ENCODE results near the gene FN1. TPM values are rescaled to one million over a fixed set of nuclear protein-coding genes. Genes with fewer than 3 reads are reported as not detected.

FN1 gene
- total and polyA plus RNA-seq, 2 of the 8 experiments (the other 6 are each of a cell fraction or from before 2014, with no cell fraction given) = 42.9 to 109 TPM

DNA sequence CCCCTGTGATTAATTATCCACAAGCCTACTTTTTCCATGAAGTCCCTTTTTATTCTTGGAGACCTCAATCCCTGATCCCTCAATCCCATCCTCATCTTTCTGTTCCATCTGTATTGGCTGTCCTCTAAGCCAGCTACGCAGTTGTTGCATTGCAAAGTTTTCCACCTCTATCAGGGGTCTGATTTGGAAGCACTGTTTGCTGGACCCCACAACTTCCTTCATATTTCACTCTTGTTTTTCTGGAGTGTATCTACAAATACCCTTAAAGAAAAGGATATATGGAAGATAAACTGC is 22.4 kb downstream of the FN1 start:
- Histone ChIP-seq H2BK120ac (replicated peaks; ENCODE audit: low read depth, low read length) (no peak overlapping the region), H3K18ac (ENCODE audit: extremely low read depth, low read length) (no peak overlapping the region), H4K91ac (replicated peaks; ENCODE audit: insufficient read length, low read length) (no peak overlapping the region), H3K14ac (ENCODE audit: insufficient read length) (no peak overlapping the region), H4K8ac (ENCODE audit: extremely low read depth, insufficient read depth, low read length) (no peak overlapping the region), H3K4me2 (ENCODE audit: insufficient read depth in 1 of 2, low read depth in 2 of 2, low read length in 2 of 2) (no peak overlapping the region), H2BK12ac (ENCODE audit: low read depth, low read length) (no peak overlapping the region), H2BK5ac (ENCODE audit: low read depth, low read length) (no peak overlapping the region), H3K23me2 (ENCODE audit: low read depth, low read length) (no peaks in the 10 kb centered on the region), H3K36me3 (ENCODE audit: control insufficient read depth in 2 of 4, insufficient read depth in 4 of 4, low read length in 3 of 4) (peaks cover 0 to 10% (median 0%) of the 10 kb centered on the region in 4 experiments; a peak in 3 of 8 replicates), H3K4me3 (ENCODE audit: extremely low read depth in 1 of 4, insufficient read depth in 2 of 4, low read depth in 3 of 4, low read length in 4 of 4) (no peak overlapping the region), H3K56ac (replicated peaks; ENCODE audit: insufficient read length, low read depth, low read length) (no peak overlapping the region), H3K4ac (replicated peaks; ENCODE audit: insufficient read length, low read depth, low read length) (no peak overlapping the region), H2AFZ (ENCODE audit: low read length) (no peak overlapping the region), H2BK15ac (ENCODE audit: low read length) (no peak overlapping the region), H2AK5ac (ENCODE audit: low read depth, low read length) (no peak overlapping the region), H3K79me1 (ENCODE audit: low read depth, low read length) (no peaks in the 10 kb centered on the region), H3K27me3 (replicated peaks in 1 of 4; ENCODE audit: control insufficient read depth in 3 of 4, extremely low read depth in 1 of 4, insufficient read depth in 3 of 4, low read length in 3 of 4) (no peaks in the 10 kb centered on the region), H3K23ac (ENCODE audit: insufficient read length) (no peak overlapping the region), H2BK20ac (ENCODE audit: low read length) (no peak overlapping the region), H3K79me2 (ENCODE audit: control insufficient read depth in 1 of 2, insufficient read depth in 2 of 2, low read length in 2 of 2) (no peaks in the 10 kb centered on the region), H4K5ac (ENCODE audit: insufficient read length, low read depth, low read length) (no peak overlapping the region), H3K9me3 (ENCODE audit: insufficient read depth in 2 of 2, low read depth in 1 of 2, low read length in 1 of 2) (no peaks in the 10 kb centered on the region), H4K20me1 (replicated peaks in 1 of 2; ENCODE audit: control insufficient read depth in 1 of 2, insufficient read depth in 2 of 2, low read length in 2 of 2) (no peaks in the 10 kb centered on the region), H3K9ac (replicated peaks in 1 of 4; ENCODE audit: extremely low read depth in 1 of 4, low read depth in 3 of 4, low read length in 3 of 4) (no peak overlapping the region), H3K27ac (ENCODE audit: low read depth, low read length) (no peak overlapping the region), H3K4me1 (replicated peaks in 1 of 4; ENCODE audit: control insufficient read depth in 3 of 4, insufficient read depth in 4 of 4, low read length in 3 of 4) (no peaks in the 10 kb centered on the region)
- ChIA-PET POLR2A (ENCODE audit: partially characterized antibody) (interaction anchor here (1.5 kb wide), 1 partner anchor 24 kb away, joined by 4 read pairs; no protein-coding TSS in a partner anchor), CTCF (ENCODE audit: partially characterized antibody) (no interaction called here)
- 95% methylated on average over 1 of the region's 1 CpG; no CpG with 5 or more reads in 1 of the 2 experiments for WGBS, 2 experiments (ENCODE audit: extremely low coverage in 1 of 2, insufficient coverage in 1 of 2, insufficient read length in 1 of 2, insufficient replicate concordance in 2 of 2, low coverage in 1 of 2, low lambda C conversion rate in 2 of 2, missing lambda C conversion rate in 1 of 2)
- no peak for DNase-seq (ENCODE audit: low read depth in 1 of 2, low spot score in 2 of 2)
- no peak for FAIRE-seq
- TF ChIP-seq, protein P1, sequence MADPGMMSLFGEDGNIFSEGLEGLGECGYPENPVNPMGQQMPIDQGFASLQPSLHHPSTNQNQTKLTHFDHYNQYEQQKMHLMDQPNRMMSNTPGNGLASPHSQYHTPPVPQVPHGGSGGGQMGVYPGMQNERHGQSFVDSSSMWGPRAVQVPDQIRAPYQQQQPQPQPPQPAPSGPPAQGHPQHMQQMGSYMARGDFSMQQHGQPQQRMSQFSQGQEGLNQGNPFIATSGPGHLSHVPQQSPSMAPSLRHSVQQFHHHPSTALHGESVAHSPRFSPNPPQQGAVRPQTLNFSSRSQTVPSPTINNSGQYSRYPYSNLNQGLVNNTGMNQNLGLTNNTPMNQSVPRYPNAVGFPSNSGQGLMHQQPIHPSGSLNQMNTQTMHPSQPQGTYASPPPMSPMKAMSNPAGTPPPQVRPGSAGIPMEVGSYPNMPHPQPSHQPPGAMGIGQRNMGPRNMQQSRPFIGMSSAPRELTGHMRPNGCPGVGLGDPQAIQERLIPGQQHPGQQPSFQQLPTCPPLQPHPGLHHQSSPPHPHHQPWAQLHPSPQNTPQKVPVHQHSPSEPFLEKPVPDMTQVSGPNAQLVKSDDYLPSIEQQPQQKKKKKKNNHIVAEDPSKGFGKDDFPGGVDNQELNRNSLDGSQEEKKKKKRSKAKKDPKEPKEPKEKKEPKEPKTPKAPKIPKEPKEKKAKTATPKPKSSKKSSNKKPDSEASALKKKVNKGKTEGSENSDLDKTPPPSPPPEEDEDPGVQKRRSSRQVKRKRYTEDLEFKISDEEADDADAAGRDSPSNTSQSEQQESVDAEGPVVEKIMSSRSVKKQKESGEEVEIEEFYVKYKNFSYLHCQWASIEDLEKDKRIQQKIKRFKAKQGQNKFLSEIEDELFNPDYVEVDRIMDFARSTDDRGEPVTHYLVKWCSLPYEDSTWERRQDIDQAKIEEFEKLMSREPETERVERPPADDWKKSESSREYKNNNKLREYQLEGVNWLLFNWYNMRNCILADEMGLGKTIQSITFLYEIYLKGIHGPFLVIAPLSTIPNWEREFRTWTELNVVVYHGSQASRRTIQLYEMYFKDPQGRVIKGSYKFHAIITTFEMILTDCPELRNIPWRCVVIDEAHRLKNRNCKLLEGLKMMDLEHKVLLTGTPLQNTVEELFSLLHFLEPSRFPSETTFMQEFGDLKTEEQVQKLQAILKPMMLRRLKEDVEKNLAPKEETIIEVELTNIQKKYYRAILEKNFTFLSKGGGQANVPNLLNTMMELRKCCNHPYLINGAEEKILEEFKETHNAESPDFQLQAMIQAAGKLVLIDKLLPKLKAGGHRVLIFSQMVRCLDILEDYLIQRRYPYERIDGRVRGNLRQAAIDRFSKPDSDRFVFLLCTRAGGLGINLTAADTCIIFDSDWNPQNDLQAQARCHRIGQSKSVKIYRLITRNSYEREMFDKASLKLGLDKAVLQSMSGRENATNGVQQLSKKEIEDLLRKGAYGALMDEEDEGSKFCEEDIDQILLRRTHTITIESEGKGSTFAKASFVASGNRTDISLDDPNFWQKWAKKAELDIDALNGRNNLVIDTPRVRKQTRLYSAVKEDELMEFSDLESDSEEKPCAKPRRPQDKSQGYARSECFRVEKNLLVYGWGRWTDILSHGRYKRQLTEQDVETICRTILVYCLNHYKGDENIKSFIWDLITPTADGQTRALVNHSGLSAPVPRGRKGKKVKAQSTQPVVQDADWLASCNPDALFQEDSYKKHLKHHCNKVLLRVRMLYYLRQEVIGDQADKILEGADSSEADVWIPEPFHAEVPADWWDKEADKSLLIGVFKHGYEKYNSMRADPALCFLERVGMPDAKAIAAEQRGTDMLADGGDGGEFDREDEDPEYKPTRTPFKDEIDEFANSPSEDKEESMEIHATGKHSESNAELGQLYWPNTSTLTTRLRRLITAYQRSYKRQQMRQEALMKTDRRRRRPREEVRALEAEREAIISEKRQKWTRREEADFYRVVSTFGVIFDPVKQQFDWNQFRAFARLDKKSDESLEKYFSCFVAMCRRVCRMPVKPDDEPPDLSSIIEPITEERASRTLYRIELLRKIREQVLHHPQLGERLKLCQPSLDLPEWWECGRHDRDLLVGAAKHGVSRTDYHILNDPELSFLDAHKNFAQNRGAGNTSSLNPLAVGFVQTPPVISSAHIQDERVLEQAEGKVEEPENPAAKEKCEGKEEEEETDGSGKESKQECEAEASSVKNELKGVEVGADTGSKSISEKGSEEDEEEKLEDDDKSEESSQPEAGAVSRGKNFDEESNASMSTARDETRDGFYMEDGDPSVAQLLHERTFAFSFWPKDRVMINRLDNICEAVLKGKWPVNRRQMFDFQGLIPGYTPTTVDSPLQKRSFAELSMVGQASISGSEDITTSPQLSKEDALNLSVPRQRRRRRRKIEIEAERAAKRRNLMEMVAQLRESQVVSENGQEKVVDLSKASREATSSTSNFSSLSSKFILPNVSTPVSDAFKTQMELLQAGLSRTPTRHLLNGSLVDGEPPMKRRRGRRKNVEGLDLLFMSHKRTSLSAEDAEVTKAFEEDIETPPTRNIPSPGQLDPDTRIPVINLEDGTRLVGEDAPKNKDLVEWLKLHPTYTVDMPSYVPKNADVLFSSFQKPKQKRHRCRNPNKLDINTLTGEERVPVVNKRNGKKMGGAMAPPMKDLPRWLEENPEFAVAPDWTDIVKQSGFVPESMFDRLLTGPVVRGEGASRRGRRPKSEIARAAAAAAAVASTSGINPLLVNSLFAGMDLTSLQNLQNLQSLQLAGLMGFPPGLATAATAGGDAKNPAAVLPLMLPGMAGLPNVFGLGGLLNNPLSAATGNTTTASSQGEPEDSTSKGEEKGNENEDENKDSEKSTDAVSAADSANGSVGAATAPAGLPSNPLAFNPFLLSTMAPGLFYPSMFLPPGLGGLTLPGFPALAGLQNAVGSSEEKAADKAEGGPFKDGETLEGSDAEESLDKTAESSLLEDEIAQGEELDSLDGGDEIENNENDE (IDR thresholded peaks at IDR 0.05; ENCODE audit: insufficient replicate concordance, low read length) = no peak
